ENCODE results near the gene SSR1.
"Not testable (repeated sequence)": the region's sequence is repeated elsewhere in the genome, so short reads cannot be mapped to it uniquely, and the experiment has no call there.

The SSR1 gene

GRCh38 chr6:7316658-7317533 lies 3.9 kb upstream of the SSR1 start:
- no peak for DNase-seq

GRCh38 chr6:7315948-7316365 lies 3.0 kb upstream of the SSR1 start:
- DNase-seq = no peak

- DNase-seq = not testable (repeated sequence)
Observed at GRCh38 chr6:7315087-7315947, 2.3 kb upstream of the SSR1 start.

- DNase-seq = no peak
Observed at GRCh38 chr6:7314414-7314813, 1.4 kb upstream of the SSR1 start.

GRCh38 chr6:7313505-7314165 lies 636 bp upstream of the SSR1 start:
- no peak for DNase-seq

GRCh38 chr6:7311917-7312615 lies 933 bp downstream of the SSR1 start:
- DNase-seq = no peak

GRCh38 chr6:7311176-7311575 lies 1.8 kb downstream of the SSR1 start:
- DNase-seq = no peak

GRCh38 chr6:7309050-7309449 lies 3.9 kb downstream of the SSR1 start:
- no peak for DNase-seq

- DNase-seq = no peak
Observed at GRCh38 chr6:7307533-7307932, 5.5 kb downstream of the SSR1 start.

GRCh38 chr6:7304821-7305220 lies 8.2 kb downstream of the SSR1 start:
- no peak for DNase-seq

- DNase-seq = no peak
Observed at GRCh38 chr6:7301702-7302101, 11.3 kb downstream of the SSR1 start.

GRCh38 chr6:7300926-7301325 lies 12.1 kb downstream of the SSR1 start:
- DNase-seq = no peak

- no peak for DNase-seq
Observed at GRCh38 chr6:7298113-7298512, 14.9 kb downstream of the SSR1 start.

- DNase-seq = no peak
Observed at GRCh38 chr6:7296602-7297001, 16.4 kb downstream of the SSR1 start.

GRCh38 chr6:7295916-7296315 lies 17.1 kb downstream of the SSR1 start:
- DNase-seq = no peak

GRCh38 chr6:7292596-7293255 lies 20.3 kb downstream of the SSR1 start:
- DNase-seq = no peak

- DNase-seq = no peak
Observed at GRCh38 chr6:7290079-7290478, 22.9 kb downstream of the SSR1 start.

GRCh38 chr6:7285416-7285815 lies 27.6 kb downstream of the SSR1 start:
- DNase-seq = no peak

GRCh38 chr6:7283676-7284075 lies 29.3 kb downstream of the SSR1 start:
- DNase-seq = no peak

GRCh38 chr6:7282097-7282906 lies 30.7 kb downstream of the SSR1 start:
- no peak for DNase-seq

GRCh38 chr6:7276199-7276524 lies 36.8 kb downstream of the SSR1 start:
- no peak for DNase-seq

All from NCI-H748 treated with DMSO at 0.1 percent for 48 hours (cell line).